DND-41 (cell line): ENCODE measurements around the gene VSIG10.
A peak's percentile ranks its signal among the peaks of the same experiment; 100 is the strongest.

Source experiments
- ATAC-seq: fragments of 200-7000 bp; cut with Tn5 transposase; 3 replicates; pipeline ENCODE4 v1.9.1; 2021; ENCODE audit warnings: low read depth; ENCODE audit not compliant: insufficient read depth
- DNase-seq: peaks from one replicate; pipeline ENCODE4 v3.0.0-alpha.2; 2020
- H2AFZ ChIP-seq: 2 replicates; pipeline ENCODE4 v1.6.0; 2012; ENCODE audit warnings: low read depth, low read length
- H3K27ac ChIP-seq: 2 replicates; pipeline ENCODE4 v1.5.1; 2012; ENCODE audit warnings: low read length, inconsistent platforms
- H3K27me3 ChIP-seq: fragments of 200-600 bp; sonication (generic); 2 replicates; pipeline ENCODE4 v1.6.0; 2012; ENCODE audit warnings: low read length, mild to moderate bottlenecking, inconsistent platforms; ENCODE audit not compliant: insufficient read depth, poor library complexity
- H3K36me3 ChIP-seq: 2 replicates; pipeline ENCODE4 v1.5.1; 2012; ENCODE audit warnings: low read length, inconsistent platforms; ENCODE audit not compliant: insufficient read depth
- H3K4me1 ChIP-seq: 2 replicates; pipeline ENCODE4 v1.5.1; 2012; ENCODE audit warnings: mild to moderate bottlenecking, low read length; ENCODE audit not compliant: insufficient read depth
- H3K4me2 ChIP-seq: 2 replicates; pipeline ENCODE4 v1.6.0; 2012; ENCODE audit warnings: mild to moderate bottlenecking, moderate library complexity, low read length, inconsistent platforms; ENCODE audit not compliant: insufficient read depth
- H3K4me3 ChIP-seq, 2 experiments: fragments of 200-600 bp in 1 of 2; shearing (Covaris generic) in 1 of 2; 2 replicates each; pipeline ENCODE4 v1.5.1; 2012 to 2016; ENCODE audit warnings: inconsistent platforms in 2 of 2, low read length in 2 of 2, mild to moderate bottlenecking in 2 of 2, low read depth in 1 of 2, moderate library complexity in 1 of 2
- H3K79me2 ChIP-seq: 2 replicates; pipeline ENCODE4 v1.6.0; 2012; ENCODE audit warnings: low read length, inconsistent platforms; ENCODE audit not compliant: insufficient read depth
- H3K9ac ChIP-seq: 2 replicates; pipeline ENCODE4 v1.6.0; 2012; ENCODE audit warnings: low read depth, mild to moderate bottlenecking, inconsistent platforms, low read length, moderate library complexity
- H3K9me3 ChIP-seq: 2 replicates; pipeline ENCODE4 v1.5.1; 2012; ENCODE audit warnings: low read length, moderate library complexity, mild to moderate bottlenecking, inconsistent platforms; ENCODE audit not compliant: insufficient read depth, severe bottlenecking
- H4K20me1 ChIP-seq: 2 replicates; pipeline ENCODE4 v1.6.0; 2012; ENCODE audit warnings: low read length; ENCODE audit not compliant: insufficient read depth
- EZH2 ChIP-seq: IDR thresholded peaks from 3 replicates; pipeline ENCODE4 v1.6.1; 2012; ENCODE audit warnings: borderline replicate concordance, low read depth, mild to moderate bottlenecking, moderate library complexity, low read length, inconsistent platforms; ENCODE audit not compliant: severe bottlenecking
- TF ChIP-seq, protein P1 (sequence below): IDR thresholded peaks from 2 replicates; pipeline ENCODE4 v1.5.1; 2012; ENCODE audit warnings: borderline replicate concordance, low read length, moderate library complexity, mild to moderate bottlenecking; ENCODE audit not compliant: poor library complexity, severe bottlenecking; ENCODE audit errors: extremely low read depth

Gene VSIG10

DNA sequence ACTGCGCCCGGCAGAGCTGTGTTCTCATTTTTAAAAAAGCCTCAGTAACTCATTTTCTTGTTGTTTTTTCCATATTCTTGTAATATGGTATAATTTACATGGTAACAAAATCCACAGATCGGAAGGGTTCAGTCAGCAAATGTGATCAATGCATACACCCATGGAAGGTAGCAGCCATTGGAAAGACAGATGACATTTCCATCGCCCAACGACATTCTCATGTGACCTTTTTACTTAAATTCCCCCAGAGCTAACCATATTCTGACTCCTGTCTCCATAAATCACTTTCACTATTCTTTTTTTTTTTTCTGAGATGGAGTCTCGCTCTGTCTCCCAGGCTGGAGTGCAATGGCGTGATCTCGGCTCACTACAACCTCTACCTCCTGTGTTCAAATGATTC, 37.0 kb upstream of the VSIG10 start:
- no peak overlapping the region for H2AFZ ChIP-seq
- H3K36me3 ChIP-seq = peaks cover 77% of the 10 kb centered on the region
- H3K9ac ChIP-seq = no peak overlapping the region
- peaks cover 24% of the 10 kb centered on the region for H3K79me2 ChIP-seq
- no peak overlapping the region for H3K27ac ChIP-seq
- no peak overlapping the region for H3K4me3 ChIP-seq
- H3K4me1 ChIP-seq = peaks cover 17% of the 10 kb centered on the region
- no peak for ATAC-seq
- no peak overlapping the region for H3K4me2 ChIP-seq
- H3K27me3 ChIP-seq = no peaks in the 10 kb centered on the region
- DNase-seq = no peak
- TF ChIP-seq EZH2 = no peak
- TF ChIP-seq, protein P1, sequence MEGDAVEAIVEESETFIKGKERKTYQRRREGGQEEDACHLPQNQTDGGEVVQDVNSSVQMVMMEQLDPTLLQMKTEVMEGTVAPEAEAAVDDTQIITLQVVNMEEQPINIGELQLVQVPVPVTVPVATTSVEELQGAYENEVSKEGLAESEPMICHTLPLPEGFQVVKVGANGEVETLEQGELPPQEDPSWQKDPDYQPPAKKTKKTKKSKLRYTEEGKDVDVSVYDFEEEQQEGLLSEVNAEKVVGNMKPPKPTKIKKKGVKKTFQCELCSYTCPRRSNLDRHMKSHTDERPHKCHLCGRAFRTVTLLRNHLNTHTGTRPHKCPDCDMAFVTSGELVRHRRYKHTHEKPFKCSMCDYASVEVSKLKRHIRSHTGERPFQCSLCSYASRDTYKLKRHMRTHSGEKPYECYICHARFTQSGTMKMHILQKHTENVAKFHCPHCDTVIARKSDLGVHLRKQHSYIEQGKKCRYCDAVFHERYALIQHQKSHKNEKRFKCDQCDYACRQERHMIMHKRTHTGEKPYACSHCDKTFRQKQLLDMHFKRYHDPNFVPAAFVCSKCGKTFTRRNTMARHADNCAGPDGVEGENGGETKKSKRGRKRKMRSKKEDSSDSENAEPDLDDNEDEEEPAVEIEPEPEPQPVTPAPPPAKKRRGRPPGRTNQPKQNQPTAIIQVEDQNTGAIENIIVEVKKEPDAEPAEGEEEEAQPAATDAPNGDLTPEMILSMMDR = no peak
- H3K9me3 ChIP-seq = no peaks in the 10 kb centered on the region
- H4K20me1 ChIP-seq = peaks cover 10% of the 10 kb centered on the region; the same call in 1 of the 2 replicates

DNA sequence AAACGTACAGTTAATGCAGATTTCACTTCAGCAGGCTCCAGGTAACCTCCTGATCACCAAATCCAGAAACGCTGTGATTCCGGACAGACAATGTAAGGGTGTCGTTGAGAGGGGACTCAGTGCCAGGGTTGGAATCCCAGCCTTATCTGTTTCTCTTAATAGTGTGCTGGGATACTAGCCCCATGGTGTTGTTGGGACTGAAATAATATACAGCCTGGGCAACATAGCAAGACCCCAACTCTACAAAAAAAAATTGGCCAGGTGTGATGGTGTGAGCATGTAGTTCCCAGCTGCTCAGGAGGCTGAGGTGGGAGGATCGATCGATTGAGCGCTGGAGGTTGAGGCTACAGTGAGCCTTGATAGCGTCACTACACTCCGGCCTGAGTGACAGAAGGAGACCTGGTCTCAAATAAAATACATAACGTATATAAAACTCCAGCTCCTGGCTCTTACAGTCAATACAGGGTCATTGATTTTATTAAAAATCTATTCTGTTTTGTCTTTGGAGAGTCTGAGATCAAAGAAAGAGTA, 33.4 kb upstream of the VSIG10 start:
- H2AFZ ChIP-seq = no peak overlapping the region
- H3K9me3 ChIP-seq = no peaks in the 10 kb centered on the region
- H3K27ac ChIP-seq = no peak overlapping the region; the same call in none of the 2 replicates
- peaks cover 40% of the 10 kb centered on the region for H3K79me2 ChIP-seq
- peak overlapping the region; percentile 64 to 95; a peak in 3 of 4 replicates for H3K4me3 ChIP-seq
- TF ChIP-seq, protein P1 = no peak
- no peak for TF ChIP-seq EZH2
- H3K9ac ChIP-seq = peak overlapping the region; percentile 87
- no peaks in the 10 kb centered on the region for H3K27me3 ChIP-seq
- H3K4me2 ChIP-seq = peak overlapping the region; percentile 82
- H4K20me1 ChIP-seq = peaks cover 3% of the 10 kb centered on the region; the same call in 1 of the 2 replicates
- ATAC-seq (no peak), DNase-seq (no peak)
- H3K4me1 ChIP-seq = peaks cover 40% of the 10 kb centered on the region
- peaks cover 45% of the 10 kb centered on the region for H3K36me3 ChIP-seq

DNA sequence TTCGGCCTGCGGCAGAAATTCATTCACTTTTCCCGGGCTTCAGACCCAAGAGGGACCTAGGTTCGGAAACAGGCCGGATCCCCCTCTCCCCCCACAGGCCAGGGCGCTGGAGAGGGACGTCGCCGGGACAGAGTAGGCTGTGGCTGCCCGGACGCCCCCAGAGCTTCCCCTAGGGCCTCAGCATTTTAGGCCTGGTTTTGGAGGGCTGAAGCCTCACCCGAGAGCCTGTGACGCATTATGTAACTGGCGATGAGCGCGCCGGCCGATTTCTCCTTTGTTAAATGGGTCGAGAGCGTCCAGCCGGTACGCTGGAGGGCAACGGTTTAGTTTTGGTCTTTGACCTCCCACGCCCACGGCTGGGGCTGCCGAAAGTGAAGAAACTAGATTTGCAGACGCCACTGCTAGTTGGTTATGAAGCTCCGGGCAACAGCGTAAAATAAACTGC, 32.8 kb upstream of the VSIG10 start:
- H3K4me2 ChIP-seq = peak overlapping the region; percentile 82
- no peaks in the 10 kb centered on the region for H3K27me3 ChIP-seq
- H2AFZ ChIP-seq = peak overlapping the region; percentile 97
- H3K9me3 ChIP-seq = no peaks in the 10 kb centered on the region
- H3K27ac ChIP-seq = peak overlapping the region; percentile 82
- peak; percentile 22 for DNase-seq
- peaks cover 41% of the 10 kb centered on the region for H3K36me3 ChIP-seq
- peaks cover 3% of the 10 kb centered on the region; the same call in 1 of the 2 replicates for H4K20me1 ChIP-seq
- peak overlapping the region; percentile 87 for H3K9ac ChIP-seq
- ATAC-seq = no peak
- peak overlapping the region; percentile 64 to 95 for H3K4me3 ChIP-seq
- H3K4me1 ChIP-seq = peaks cover 46% of the 10 kb centered on the region
- H3K79me2 ChIP-seq = peaks cover 40% of the 10 kb centered on the region
- TF ChIP-seq EZH2 = no peak
- TF ChIP-seq, protein P1 = no peak
